Activated CD4-positive, alpha-beta T cell treated with anti-CD3 and anti-CD28 coated beads, Interleukin-2, amount 10 ng/mL, durations not matched to agents 24 days and 14 days (primary cell): ENCODE results near the gene PPP1R7. TPM values are rescaled to one million over a fixed set of nuclear protein-coding genes. Genes with fewer than 3 reads are reported as not detected.

Experiments used
- DNase-seq: peaks from one replicate; pipeline ENCODE4 v3.0.0; 2022
- H3K27ac Mint-ChIP-seq: one replicate; pipeline ENCODE4 v1.8.0; 2022; ENCODE audit warnings: mild to moderate bottlenecking, mixed read lengths
- H3K27me3 Mint-ChIP-seq: one replicate; pipeline ENCODE4 v1.8.0; 2022; ENCODE audit warnings: mixed read lengths
- H3K36me3 Mint-ChIP-seq: one replicate; pipeline ENCODE4 v1.8.0; 2022; ENCODE audit warnings: low read depth, mild to moderate bottlenecking, mixed read lengths
- H3K4me1 Mint-ChIP-seq: one replicate; pipeline ENCODE4 v1.8.0; 2021; ENCODE audit warnings: mixed read lengths
- H3K4me3 Mint-ChIP-seq: one replicate; pipeline ENCODE4 v1.8.0; 2022; ENCODE audit warnings: mild to moderate bottlenecking, moderate library complexity, mixed read lengths
- H3K9me3 Mint-ChIP-seq: one replicate; pipeline ENCODE4 v1.8.0; 2021; ENCODE audit warnings: mixed read lengths
- intact Hi-C: fragments of 100-400 bp; cut with micrococcal nuclease; formaldehyde crosslinking; loops from one replicate; pipeline ENCODE4 v1.15.1; 2023
- total RNA-seq: library from RNA; stranded (reverse); gene quantifications from 2 replicates; pipeline ENCODE4 v1.2.3, GENCODE V29; 2022

Gene PPP1R7
- total RNA-seq, 1 donor from 2014 or later = 111 TPM

- H3K4me3 Mint-ChIP-seq = no peak overlapping the region
- H3K27ac Mint-ChIP-seq = no peak overlapping the region
- no peaks in the 10 kb centered on the region for H3K9me3 Mint-ChIP-seq
- peaks cover 32% of the 10 kb centered on the region for H3K36me3 Mint-ChIP-seq
- H3K4me1 Mint-ChIP-seq = peaks cover 3% of the 10 kb centered on the region
- DNase-seq = no peak
- no peaks in the 10 kb centered on the region for H3K27me3 Mint-ChIP-seq
- intact Hi-C loops = no loop called here
Measured at GRCh38 chr2:241139531-241140444, 10.5 kb upstream of the PPP1R7 start.

GRCh38 chr2:241140445-241140840 lies 9.8 kb upstream of the PPP1R7 start:
- Mint-ChIP-seq H3K4me1 (peaks cover 3% of the 10 kb centered on the region), H3K27me3 (no peaks in the 10 kb centered on the region), H3K36me3 (peaks cover 32% of the 10 kb centered on the region), H3K9me3 (no peaks in the 10 kb centered on the region), H3K27ac (no peak overlapping the region), H3K4me3 (no peak overlapping the region)
- DNase-seq = no peak
- intact Hi-C loops = no loop called here

GRCh38 chr2:241141214-241141770 lies 9.0 kb upstream of the PPP1R7 start:
- intact Hi-C loops = no loop called here
- no peaks in the 10 kb centered on the region for H3K27me3 Mint-ChIP-seq
- H3K9me3 Mint-ChIP-seq = no peaks in the 10 kb centered on the region
- no peak overlapping the region for H3K4me3 Mint-ChIP-seq
- H3K27ac Mint-ChIP-seq = no peak overlapping the region
- peaks cover 3% of the 10 kb centered on the region for H3K4me1 Mint-ChIP-seq
- no peak for DNase-seq
- H3K36me3 Mint-ChIP-seq = peaks cover 32% of the 10 kb centered on the region

GRCh38 chr2:241142063-241142462 lies 8.2 kb upstream of the PPP1R7 start:
- intact Hi-C loops = no loop called here
- Mint-ChIP-seq H3K4me3 (no peak overlapping the region), H3K27ac (no peak overlapping the region), H3K4me1 (peaks cover 6% of the 10 kb centered on the region), H3K9me3 (no peaks in the 10 kb centered on the region), H3K27me3 (no peaks in the 10 kb centered on the region), H3K36me3 (peaks cover 30% of the 10 kb centered on the region)
- no peak for DNase-seq

GRCh38 chr2:241142593-241142992 lies 7.7 kb upstream of the PPP1R7 start:
- Mint-ChIP-seq H3K9me3 (no peaks in the 10 kb centered on the region), H3K36me3 (peaks cover 30% of the 10 kb centered on the region), H3K27me3 (no peaks in the 10 kb centered on the region), H3K27ac (no peak overlapping the region), H3K4me1 (peaks cover 6% of the 10 kb centered on the region), H3K4me3 (no peak overlapping the region)
- no peak for DNase-seq
- intact Hi-C loops = no loop called here

GRCh38 chr2:241146286-241146685 lies 4.0 kb upstream of the PPP1R7 start:
- Mint-ChIP-seq H3K36me3 (peaks cover 16% of the 10 kb centered on the region), H3K4me1 (peaks cover 27% of the 10 kb centered on the region), H3K27ac (no peak overlapping the region), H3K27me3 (no peaks in the 10 kb centered on the region), H3K4me3 (no peak overlapping the region), H3K9me3 (no peaks in the 10 kb centered on the region)
- intact Hi-C loops = loop anchor here (5.0 kb wide), 1 partner anchor 579 kb away; the partner anchor contains the start of gene RNPEPL1
- DNase-seq = no peak

GRCh38 chr2:241147336-241147735 lies 2.9 kb upstream of the PPP1R7 start:
- no peak for DNase-seq
- H3K9me3 Mint-ChIP-seq = no peaks in the 10 kb centered on the region
- intact Hi-C loops = loop anchor here (5.0 kb wide), 1 partner anchor 580 kb away; the partner anchor contains the start of gene RNPEPL1
- H3K4me1 Mint-ChIP-seq = peaks cover 35% of the 10 kb centered on the region
- peaks cover 8% of the 10 kb centered on the region for H3K36me3 Mint-ChIP-seq
- H3K27me3 Mint-ChIP-seq = no peaks in the 10 kb centered on the region
- H3K4me3 Mint-ChIP-seq = no peak overlapping the region
- H3K27ac Mint-ChIP-seq = no peak overlapping the region

GRCh38 chr2:241148239-241148638 lies 2.0 kb upstream of the PPP1R7 start:
- Mint-ChIP-seq H3K4me3 (peak overlapping the region; percentile 96), H3K27ac (peak overlapping the region; percentile 59), H3K27me3 (no peaks in the 10 kb centered on the region), H3K9me3 (no peaks in the 10 kb centered on the region), H3K36me3 (peaks cover 6% of the 10 kb centered on the region), H3K4me1 (peaks cover 41% of the 10 kb centered on the region)
- DNase-seq = peak; percentile 63
- intact Hi-C loops = loop anchor here (5.0 kb wide), 1 partner anchor 581 kb away; the partner anchor contains the start of gene RNPEPL1

- Mint-ChIP-seq H3K27ac (peak within 1 kb of the TSS; percentile 97), H3K9me3 (no peaks in the 10 kb centered on the region), H3K4me3 (peak within 1 kb of the TSS; percentile 96), H3K36me3 (peaks cover 11% of the 10 kb centered on the region), H3K27me3 (no peaks in the 10 kb centered on the region), H3K4me1 (peaks cover 46% of the 10 kb centered on the region)
- intact Hi-C loops = loop anchor here (1.0 to 5.0 kb wide), 3 partner anchors 22 to 582 kb away; partner anchors contain the start of genes HDLBP, RNPEPL1 and SEPTIN2
- DNase-seq = peak; percentile 98
Measured at GRCh38 chr2:241148891-241149674, 1.2 kb upstream of the PPP1R7 start, which contains the start of gene PASK. PASK (minus strand) TSS chr2:241149472; CDS start chr2:241143032, 6,440 bp downstream.

GRCh38 chr2:241149675-241149924 lies 667 bp upstream of the PPP1R7 start:
- Mint-ChIP-seq H3K9me3 (no peaks in the 10 kb centered on the region), H3K27me3 (no peaks in the 10 kb centered on the region), H3K4me1 (peaks cover 46% of the 10 kb centered on the region), H3K27ac (peak overlapping the region; percentile 97), H3K36me3 (peaks cover 12% of the 10 kb centered on the region), H3K4me3 (peak overlapping the region; percentile 96)
- intact Hi-C loops = loop anchor here (1.0 to 5.0 kb wide), 3 partner anchors 22 to 582 kb away; partner anchors contain the start of genes HDLBP, RNPEPL1 and SEPTIN2
- no peak for DNase-seq

- Mint-ChIP-seq H3K27ac (peak overlapping the region; percentile 97), H3K27me3 (no peaks in the 10 kb centered on the region), H3K36me3 (peaks cover 18% of the 10 kb centered on the region), H3K4me1 (peaks cover 50% of the 10 kb centered on the region), H3K9me3 (no peaks in the 10 kb centered on the region), H3K4me3 (peak overlapping the region; percentile 96)
- intact Hi-C loops = loop anchor here (1.0 to 5.0 kb wide), 4 partner anchors 49 to 206 kb away; partner anchors contain the start of genes FARP2 and MTERF4
- peak; percentile 64 for DNase-seq
Measured at GRCh38 chr2:241150660-241151530, 628 bp downstream of the PPP1R7 start.

- Mint-ChIP-seq H3K9me3 (no peaks in the 10 kb centered on the region), H3K4me1 (peaks cover 48% of the 10 kb centered on the region), H3K27me3 (no peaks in the 10 kb centered on the region), H3K27ac (peak overlapping the region; percentile 97), H3K4me3 (peak overlapping the region; percentile 96), H3K36me3 (peaks cover 25% of the 10 kb centered on the region)
- intact Hi-C loops = loop anchor here (2.0 to 5.0 kb wide), 2 partner anchors 67 to 205 kb away; partner anchors contain the start of gene FARP2
- no peak for DNase-seq
Measured at GRCh38 chr2:241151934-241152660, 1.8 kb downstream of the PPP1R7 start.
